ENCODE measurements around the gene OSBPL9.
"Not testable (repeated sequence)": the region's sequence is repeated elsewhere in the genome, so short reads cannot be mapped to it uniquely, and the experiment has no call there.

Gene OSBPL9

GRCh38 chr1:51607681-51608095 is 9.2 kb upstream of the OSBPL9 start:
- no peak for DNase-seq (ENCODE audit: low spot score)
- H3K36me3 ChIP-seq (ENCODE audit: low read depth): no peaks in the 10 kb centered on the region
- no peak for TF ChIP-seq CTCF (IDR thresholded peaks at IDR 0.05; ENCODE audit: poor library complexity, severe bottlenecking)
- H3K9me3 ChIP-seq (ENCODE audit: severe bottlenecking): no peaks in the 10 kb centered on the region
- no peaks in the 10 kb centered on the region for H3K27me3 ChIP-seq (ENCODE audit: insufficient read depth, poor library complexity, severe bottlenecking)
- H3K4me3 ChIP-seq (ENCODE audit: severe bottlenecking): no peak overlapping the region
- H3K27ac ChIP-seq (ENCODE audit: poor library complexity, severe bottlenecking): peak overlapping the region; percentile 13
- peaks cover 8% of the 10 kb centered on the region for H3K4me1 ChIP-seq (ENCODE audit: insufficient read depth, poor library complexity, severe bottlenecking)
- ATAC-seq (ENCODE audit: low read depth): no peak

- H3K27me3 ChIP-seq (ENCODE audit: insufficient read depth, poor library complexity, severe bottlenecking); H3K36me3 ChIP-seq (ENCODE audit: low read depth); H3K9me3 ChIP-seq (ENCODE audit: severe bottlenecking); H3K4me3 ChIP-seq (ENCODE audit: severe bottlenecking); H3K4me1 ChIP-seq (ENCODE audit: insufficient read depth, poor library complexity, severe bottlenecking); DNase-seq (ENCODE audit: low spot score); ATAC-seq (ENCODE audit: low read depth); H3K27ac ChIP-seq (ENCODE audit: poor library complexity, severe bottlenecking): not testable (repeated sequence)
Observed at GRCh38 chr1:51610104-51610503, 6.8 kb upstream of the OSBPL9 start.

GRCh38 chr1:51610637-51611036 is 6.3 kb upstream of the OSBPL9 start:
- no peak overlapping the region for H3K27ac ChIP-seq (ENCODE audit: poor library complexity, severe bottlenecking)
- no peak for DNase-seq (ENCODE audit: low spot score)
- H3K27me3 ChIP-seq (ENCODE audit: insufficient read depth, poor library complexity, severe bottlenecking): no peaks in the 10 kb centered on the region
- no peaks in the 10 kb centered on the region for H3K36me3 ChIP-seq (ENCODE audit: low read depth)
- no peak overlapping the region for H3K4me3 ChIP-seq (ENCODE audit: severe bottlenecking)
- H3K9me3 ChIP-seq (ENCODE audit: severe bottlenecking): no peaks in the 10 kb centered on the region
- peaks cover 8% of the 10 kb centered on the region for H3K4me1 ChIP-seq (ENCODE audit: insufficient read depth, poor library complexity, severe bottlenecking)
- TF ChIP-seq CTCF (IDR thresholded peaks at IDR 0.05; ENCODE audit: poor library complexity, severe bottlenecking): no peak
- no peak for ATAC-seq (ENCODE audit: low read depth)

GRCh38 chr1:51612447-51612961 is 4.4 kb upstream of the OSBPL9 start:
- no peaks in the 10 kb centered on the region for H3K27me3 ChIP-seq (ENCODE audit: insufficient read depth, poor library complexity, severe bottlenecking)
- H3K36me3 ChIP-seq (ENCODE audit: low read depth): no peaks in the 10 kb centered on the region
- H3K27ac ChIP-seq (ENCODE audit: poor library complexity, severe bottlenecking): no peak overlapping the region
- no peak overlapping the region for H3K4me3 ChIP-seq (ENCODE audit: severe bottlenecking)
- no peaks in the 10 kb centered on the region for H3K9me3 ChIP-seq (ENCODE audit: severe bottlenecking)
- H3K4me1 ChIP-seq (ENCODE audit: insufficient read depth, poor library complexity, severe bottlenecking): peaks cover 6% of the 10 kb centered on the region
- no peak for DNase-seq (ENCODE audit: low spot score)
- no peak for ATAC-seq (ENCODE audit: low read depth)
- no peak for TF ChIP-seq CTCF (IDR thresholded peaks at IDR 0.05; ENCODE audit: poor library complexity, severe bottlenecking)

- ATAC-seq (ENCODE audit: low read depth) (no peak), DNase-seq (ENCODE audit: low spot score) (no peak)
- Histone ChIP-seq H3K9me3 (ENCODE audit: severe bottlenecking) (no peaks in the 10 kb centered on the region), H3K27ac (ENCODE audit: poor library complexity, severe bottlenecking) (no peak overlapping the region), H3K4me3 (ENCODE audit: severe bottlenecking) (no peak overlapping the region), H3K36me3 (ENCODE audit: low read depth) (no peaks in the 10 kb centered on the region), H3K4me1 (ENCODE audit: insufficient read depth, poor library complexity, severe bottlenecking) (peaks cover 28% of the 10 kb centered on the region), H3K27me3 (ENCODE audit: insufficient read depth, poor library complexity, severe bottlenecking) (no peaks in the 10 kb centered on the region)
- no peak for TF ChIP-seq CTCF (IDR thresholded peaks at IDR 0.05; ENCODE audit: poor library complexity, severe bottlenecking)
Observed at GRCh38 chr1:51615780-51616291, 1.1 kb upstream of the OSBPL9 start.

All from RWPE2 (cell line).